Uterus (tissue), 2 donors: ENCODE data around the gene MMP27.
A peak's percentile ranks its signal among the peaks of the same experiment; 100 is the strongest.

Experiments used
- POLR2A ChIP-seq, 2 donors: fragments of 450-650 bp; IDR thresholded peaks; one replicate each; pipeline ENCODE4 v1.6.1; 2016; ENCODE audit warnings: antibody characterized with exemption in 2 of 2, mild to moderate bottlenecking in 1 of 2, moderate library complexity in 1 of 2
- TF ChIP-seq, protein P1 (sequence below), 4 experiments: fragments of 200-600 bp in 2 of 4; fragments of 450-650 bp in 2 of 4; sonication (generic) in 2 of 4; IDR thresholded peaks; one replicate each; pipeline ENCODE4 v1.5.1; 2016 to 2019; ENCODE audit warnings: antibody characterized with exemption in 4 of 4, mild to moderate bottlenecking in 2 of 4, moderate library complexity in 1 of 4

DNA sequence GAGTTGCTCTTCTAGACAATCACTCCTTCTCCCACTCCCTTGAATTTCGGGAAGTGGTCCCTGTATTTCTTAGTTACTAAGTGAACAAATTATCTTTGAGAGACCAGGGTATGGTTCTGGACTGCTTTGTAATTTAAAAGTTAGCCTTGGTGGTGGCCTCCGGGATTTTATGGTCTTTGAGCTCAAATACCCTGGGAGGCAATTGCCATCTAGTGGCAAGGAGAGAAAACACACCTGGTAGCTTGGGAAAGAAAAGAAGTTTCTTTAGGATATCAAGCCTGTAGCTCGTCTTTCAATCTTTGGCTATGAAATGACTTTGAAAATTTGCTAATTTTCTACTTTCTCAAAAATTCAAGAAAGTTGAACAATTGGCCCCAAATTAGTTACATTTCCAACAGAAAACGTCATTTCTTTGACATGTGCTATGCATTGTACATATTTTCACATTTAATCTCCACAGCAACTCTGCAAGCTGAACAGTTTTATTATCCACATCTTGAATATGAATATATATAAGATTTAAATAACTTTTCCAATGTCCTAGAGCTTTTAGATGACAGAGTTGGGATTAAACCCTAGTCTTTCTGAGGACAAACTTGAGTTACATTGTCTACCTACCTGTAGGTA, 39.1 kb downstream of the MMP27 start:
- TF ChIP-seq POLR2A (IDR thresholded peaks at IDR 0.05): no peak
- TF ChIP-seq, protein P1, sequence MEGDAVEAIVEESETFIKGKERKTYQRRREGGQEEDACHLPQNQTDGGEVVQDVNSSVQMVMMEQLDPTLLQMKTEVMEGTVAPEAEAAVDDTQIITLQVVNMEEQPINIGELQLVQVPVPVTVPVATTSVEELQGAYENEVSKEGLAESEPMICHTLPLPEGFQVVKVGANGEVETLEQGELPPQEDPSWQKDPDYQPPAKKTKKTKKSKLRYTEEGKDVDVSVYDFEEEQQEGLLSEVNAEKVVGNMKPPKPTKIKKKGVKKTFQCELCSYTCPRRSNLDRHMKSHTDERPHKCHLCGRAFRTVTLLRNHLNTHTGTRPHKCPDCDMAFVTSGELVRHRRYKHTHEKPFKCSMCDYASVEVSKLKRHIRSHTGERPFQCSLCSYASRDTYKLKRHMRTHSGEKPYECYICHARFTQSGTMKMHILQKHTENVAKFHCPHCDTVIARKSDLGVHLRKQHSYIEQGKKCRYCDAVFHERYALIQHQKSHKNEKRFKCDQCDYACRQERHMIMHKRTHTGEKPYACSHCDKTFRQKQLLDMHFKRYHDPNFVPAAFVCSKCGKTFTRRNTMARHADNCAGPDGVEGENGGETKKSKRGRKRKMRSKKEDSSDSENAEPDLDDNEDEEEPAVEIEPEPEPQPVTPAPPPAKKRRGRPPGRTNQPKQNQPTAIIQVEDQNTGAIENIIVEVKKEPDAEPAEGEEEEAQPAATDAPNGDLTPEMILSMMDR (IDR thresholded peaks at IDR 0.05): peak; percentile 67 to 70 (median 68)
